Measurements from ENCODE around the gene NRP2.

DNA sequence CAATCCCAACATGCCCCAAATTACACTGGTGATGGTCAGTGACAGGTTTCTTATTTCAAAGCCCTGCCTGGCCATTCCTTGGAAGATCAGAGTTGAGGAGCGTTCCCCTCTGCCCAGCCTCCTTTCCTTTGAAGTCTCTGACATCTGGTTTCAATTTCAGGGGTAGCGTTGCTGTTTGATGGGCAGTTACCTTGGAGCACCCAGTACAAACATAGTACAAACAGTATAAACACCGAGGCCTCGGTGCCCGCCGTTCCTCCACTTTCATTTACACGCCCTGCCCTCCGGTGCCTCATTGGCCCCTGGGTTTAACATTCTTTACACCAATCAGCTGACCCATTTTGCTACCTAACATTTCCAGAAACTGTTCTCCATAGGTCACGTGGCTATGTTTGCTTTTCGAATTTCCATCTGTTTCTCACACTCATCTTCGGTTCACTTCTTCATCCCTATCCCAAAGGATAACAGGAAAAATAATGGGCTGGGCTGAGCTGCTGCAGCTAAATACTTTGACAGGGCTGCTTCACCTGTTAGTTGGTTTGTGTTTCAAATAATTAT lies 65.6 kb downstream of the NRP2 start:
- no peak for TF ChIP-seq POLR2A (IDR thresholded peaks at IDR 0.05)
- TF ChIP-seq, protein P1, sequence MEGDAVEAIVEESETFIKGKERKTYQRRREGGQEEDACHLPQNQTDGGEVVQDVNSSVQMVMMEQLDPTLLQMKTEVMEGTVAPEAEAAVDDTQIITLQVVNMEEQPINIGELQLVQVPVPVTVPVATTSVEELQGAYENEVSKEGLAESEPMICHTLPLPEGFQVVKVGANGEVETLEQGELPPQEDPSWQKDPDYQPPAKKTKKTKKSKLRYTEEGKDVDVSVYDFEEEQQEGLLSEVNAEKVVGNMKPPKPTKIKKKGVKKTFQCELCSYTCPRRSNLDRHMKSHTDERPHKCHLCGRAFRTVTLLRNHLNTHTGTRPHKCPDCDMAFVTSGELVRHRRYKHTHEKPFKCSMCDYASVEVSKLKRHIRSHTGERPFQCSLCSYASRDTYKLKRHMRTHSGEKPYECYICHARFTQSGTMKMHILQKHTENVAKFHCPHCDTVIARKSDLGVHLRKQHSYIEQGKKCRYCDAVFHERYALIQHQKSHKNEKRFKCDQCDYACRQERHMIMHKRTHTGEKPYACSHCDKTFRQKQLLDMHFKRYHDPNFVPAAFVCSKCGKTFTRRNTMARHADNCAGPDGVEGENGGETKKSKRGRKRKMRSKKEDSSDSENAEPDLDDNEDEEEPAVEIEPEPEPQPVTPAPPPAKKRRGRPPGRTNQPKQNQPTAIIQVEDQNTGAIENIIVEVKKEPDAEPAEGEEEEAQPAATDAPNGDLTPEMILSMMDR (IDR thresholded peaks at IDR 0.05): no peak
